HCT116 (cell line): Measurements from ENCODE around the gene RAET1L. TPM values are rescaled to one million over a fixed set of nuclear protein-coding genes. Genes with fewer than 3 reads are reported as not detected.

Experiments used
- ATAC-seq: fragments of 200-7000 bp; cut with Tn5 transposase; 2 replicates; pipeline ENCODE4 v1.9.1; 2020; ENCODE audit warnings: mild to moderate bottlenecking, moderate library complexity
- BruUV-seq: library from RNA; stranded (reverse); fragments of 400-500 nt; replicated peaks from 2 replicates; lab custom pipeline; 2021; lab: Mats Ljungman, UMichigan
- CTCF ChIA-PET: fragments of 300-600 bp; sonication (Branson Sonifier 250); formaldehyde crosslinking; loops from one replicate; lab custom pipeline; 2021; ENCODE audit warnings: antibody characterized with exemption; lab: Charles Lee
- POLR2A ChIA-PET: fragments of 300-600, 350-600 bp; sonication (Branson Sonifier 250); formaldehyde crosslinking; loops from one replicate; lab custom pipeline; 2021; ENCODE audit warnings: antibody characterized with exemption; lab: Charles Lee
- RAD21 ChIA-PET, 2 experiments: fragments of 300-600 bp; sonication (Branson Sonifier 250); formaldehyde crosslinking; loops; one replicate each; lab custom pipeline; 2023; ENCODE audit warnings: low total read pairs in 2 of 2; ENCODE audit not compliant: uncharacterized antibody in 2 of 2, unreplicated experiment in 2 of 2, low non-redundant PET in 1 of 2; lab: Charles Lee
- DNase-seq: peaks from one replicate; pipeline ENCODE4 v3.0.0-alpha.2; 2010; ENCODE audit warnings: low read depth, low spot score
- H2AFZ ChIP-seq: fragments of 200-600 bp; shearing (Covaris generic), sonication (generic); 2 replicates; pipeline ENCODE4 v1.6.1; 2017; ENCODE audit warnings: low read depth, mixed run types, mixed read lengths, antibody characterized with exemption, low read length; ENCODE audit not compliant: poor library complexity, severe bottlenecking
- H3K27ac ChIP-seq: 2 replicates; pipeline ENCODE4 v1.5.1; 2012; ENCODE audit warnings: low read depth, low read length
- H3K27me3 ChIP-seq: fragments of 200-600 bp; sonication (generic); 2 replicates; pipeline ENCODE4 v1.6.1; 2016; ENCODE audit warnings: mixed run types, low read length, mixed read lengths; ENCODE audit not compliant: insufficient read depth
- H3K36me3 ChIP-seq, 2 experiments: fragments of 200-500 bp in 1 of 2; fragments of 200-600 bp in 1 of 2; sonication (Bioruptor generic) in 1 of 2; sonication (generic) in 1 of 2; 2 replicates each; pipeline versions ENCODE4 v1.5.1 to v1.6.1; 2014 to 2016; ENCODE audit warnings: low read length in 2 of 2, inconsistent platforms in 1 of 2, mixed read lengths in 1 of 2, mixed run types in 1 of 2; ENCODE audit not compliant: insufficient read depth in 2 of 2, control insufficient read depth in 1 of 2
- H3K4me1 ChIP-seq, 2 experiments: fragments of 200-600 bp in 1 of 2; sonication (generic) in 1 of 2; 2 replicates each; pipeline versions ENCODE4 v1.5.1 to v1.6.1; 2012 to 2017; ENCODE audit warnings: low read length in 2 of 2, inconsistent platforms in 1 of 2, mild to moderate bottlenecking in 1 of 2, mixed read lengths in 1 of 2, mixed run types in 1 of 2, moderate library complexity in 1 of 2; ENCODE audit not compliant: insufficient read depth in 2 of 2, control insufficient read depth in 1 of 2
- H3K4me2 ChIP-seq: fragments of 200-600 bp; sonication (generic); 2 replicates; pipeline ENCODE4 v1.6.1; 2017; ENCODE audit warnings: mixed run types, low read length, mixed read lengths
- H3K4me3 ChIP-seq, 2 experiments: fragments of 200-600 bp in 1 of 2; sonication (generic) in 1 of 2; replicated peaks in 1 of 2; 2 replicates each; pipeline ENCODE4 v1.5.1; 2011 to 2016; ENCODE audit warnings: low read length in 2 of 2, control low read depth in 1 of 2, low read depth in 1 of 2, mild to moderate bottlenecking in 1 of 2, mixed read lengths in 1 of 2, mixed run types in 1 of 2
- H3K79me2 ChIP-seq: fragments of 200-600 bp; sonication (generic); 2 replicates; pipeline ENCODE4 v1.6.1; 2017; ENCODE audit warnings: mild to moderate bottlenecking, mixed run types, low read length, moderate library complexity, mixed read lengths; ENCODE audit not compliant: insufficient read depth
- H3K9ac ChIP-seq: fragments of 200-600 bp; sonication (generic); 2 replicates; pipeline ENCODE4 v1.6.1; 2016; ENCODE audit warnings: low read length, mixed read lengths
- H3K9me2 ChIP-seq: fragments of 200-600 bp; sonication (generic), shearing (Covaris generic); 2 replicates; pipeline ENCODE4 v1.6.1; 2017; ENCODE audit warnings: mixed run types, mild to moderate bottlenecking, moderate library complexity; ENCODE audit not compliant: insufficient read depth
- H3K9me3 ChIP-seq, 2 experiments: fragments of 200-500 bp in 1 of 2; fragments of 200-600 bp in 1 of 2; sonication (Bioruptor generic) in 1 of 2; sonication (generic) in 1 of 2; 2 replicates each; pipeline ENCODE4 v1.6.1; 2014 to 2017; ENCODE audit warnings: low read length in 2 of 2, mixed read lengths in 2 of 2, inconsistent platforms in 1 of 2, low read depth in 1 of 2, mild to moderate bottlenecking in 1 of 2, mixed run types in 1 of 2, moderate library complexity in 1 of 2; ENCODE audit not compliant: control insufficient read depth in 1 of 2, insufficient read depth in 1 of 2
- H4K20me1 ChIP-seq: fragments of 200-600 bp; sonication (generic), shearing (Covaris generic); 2 replicates; pipeline ENCODE4 v1.6.1; 2017; ENCODE audit warnings: mixed run types, mild to moderate bottlenecking, moderate library complexity; ENCODE audit not compliant: insufficient read depth
- CEBPB ChIP-seq: IDR thresholded peaks from 2 replicates; pipeline ENCODE4 v1.6.1; 2012; ENCODE audit warnings: low read depth
- EGR1 ChIP-seq: IDR thresholded peaks from 2 replicates; pipeline ENCODE4 v1.6.1; 2012; ENCODE audit warnings: low read depth
- ELF1 ChIP-seq: IDR thresholded peaks from 2 replicates; pipeline ENCODE4 v1.6.1; 2012; ENCODE audit warnings: low read depth, borderline replicate concordance
- FOSL1 ChIP-seq: IDR thresholded peaks from 2 replicates; pipeline ENCODE4 v1.6.1; 2012; ENCODE audit warnings: low read depth
- POLR2A ChIP-seq: IDR thresholded peaks from 2 replicates; pipeline ENCODE4 v1.7.0; 2011; ENCODE audit warnings: borderline replicate concordance; ENCODE audit not compliant: insufficient read depth, insufficient read length; ENCODE audit errors: extremely low read depth
- POLR2AphosphoS5 ChIP-seq: IDR thresholded peaks from 2 replicates; pipeline ENCODE4 v1.6.1; 2011; ENCODE audit warnings: mild to moderate bottlenecking, low read depth, low read length, moderate library complexity
- RAD21 ChIP-seq: IDR thresholded peaks from 2 replicates; pipeline ENCODE4 v1.6.1; 2012; ENCODE audit warnings: low read depth, mild to moderate bottlenecking
- SRF ChIP-seq: IDR thresholded peaks from 2 replicates; pipeline ENCODE4 v1.6.1; 2012; ENCODE audit warnings: low read depth
- intact Hi-C: fragments of 100-400 bp; cut with micrococcal nuclease; formaldehyde crosslinking; loops from 2 replicates; pipeline ENCODE4 v1.10.0; 2022
- total RNA-seq: library from RNA; stranded (reverse); gene quantifications from one replicate; pipeline ENCODE4 v1.2.1, GENCODE V29; 2021; ENCODE audit not compliant: unreplicated experiment
- TF ChIP-seq, protein P1 (sequence below): IDR thresholded peaks from 2 replicates; pipeline ENCODE4 v1.6.1; 2012
- TF ChIP-seq, protein P2 (sequence below): IDR thresholded peaks from 2 replicates; pipeline ENCODE4 v1.6.1; 2012; ENCODE audit warnings: low read depth

RAET1L gene
- total RNA-seq, 1 experiment from 2014 or later: 1.5 TPM

DNA sequence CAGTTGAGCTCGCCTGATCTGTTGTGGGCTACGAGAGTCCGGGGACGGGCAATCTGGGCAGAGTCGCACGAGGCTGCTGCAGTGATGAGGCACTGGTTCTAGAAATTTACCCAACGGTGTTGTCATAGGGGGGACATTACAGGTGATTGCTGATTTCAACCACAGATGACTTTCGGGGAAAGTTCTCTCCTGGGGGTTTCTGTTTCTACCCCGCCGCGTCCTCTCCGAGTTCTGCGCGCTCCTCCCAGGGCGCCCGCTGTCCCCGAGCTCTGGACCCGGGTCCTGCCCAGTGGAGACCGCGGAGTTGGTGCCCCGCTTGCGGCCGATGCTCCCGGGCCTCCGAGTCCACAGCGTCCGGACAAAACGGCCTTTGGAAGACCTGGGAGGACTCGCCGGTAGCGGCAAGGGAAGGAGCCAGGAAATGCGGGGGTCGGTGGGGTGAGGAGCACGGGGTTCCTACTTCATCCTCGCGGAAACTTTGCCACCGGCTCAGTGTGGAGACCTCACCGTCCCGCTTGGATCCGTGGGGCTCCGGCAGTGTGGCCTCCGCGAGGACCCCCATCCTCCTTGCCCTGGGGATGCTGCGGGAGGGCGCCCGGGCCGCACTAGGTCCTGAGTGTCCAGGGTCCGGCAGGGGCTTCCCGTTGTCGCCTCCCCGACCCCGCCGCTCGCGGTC lies 12.3 kb upstream of the RAET1L start:
- no peaks in the 10 kb centered on the region for H3K36me3 ChIP-seq
- H3K79me2 ChIP-seq: no peaks in the 10 kb centered on the region
- ChIA-PET CTCF (no interaction called here), POLR2A (no interaction called here), RAD21 (no interaction called here)
- H3K4me3 ChIP-seq: no peak overlapping the region
- no peaks in the 10 kb centered on the region for H3K27me3 ChIP-seq
- no peaks in the 10 kb centered on the region for H3K9me3 ChIP-seq
- ATAC-seq: no peak
- H3K9me2 ChIP-seq: no peaks in the 10 kb centered on the region
- no peak overlapping the region for H3K4me2 ChIP-seq
- no peaks in the 10 kb centered on the region for H3K4me1 ChIP-seq
- no peak for DNase-seq
- BruUV-seq: no TSS peak
- H2AFZ ChIP-seq: no peak overlapping the region
- no peak overlapping the region for H3K9ac ChIP-seq
- TF ChIP-seq SRF (no peak), EGR1 (no peak), ELF1 (no peak), POLR2A (no peak), POLR2AphosphoS5 (no peak), FOSL1 (no peak), CEBPB (no peak), RAD21 (no peak)
- TF ChIP-seq, protein P1, sequence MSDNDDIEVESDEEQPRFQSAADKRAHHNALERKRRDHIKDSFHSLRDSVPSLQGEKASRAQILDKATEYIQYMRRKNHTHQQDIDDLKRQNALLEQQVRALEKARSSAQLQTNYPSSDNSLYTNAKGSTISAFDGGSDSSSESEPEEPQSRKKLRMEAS: no peak
- TF ChIP-seq, protein P2, sequence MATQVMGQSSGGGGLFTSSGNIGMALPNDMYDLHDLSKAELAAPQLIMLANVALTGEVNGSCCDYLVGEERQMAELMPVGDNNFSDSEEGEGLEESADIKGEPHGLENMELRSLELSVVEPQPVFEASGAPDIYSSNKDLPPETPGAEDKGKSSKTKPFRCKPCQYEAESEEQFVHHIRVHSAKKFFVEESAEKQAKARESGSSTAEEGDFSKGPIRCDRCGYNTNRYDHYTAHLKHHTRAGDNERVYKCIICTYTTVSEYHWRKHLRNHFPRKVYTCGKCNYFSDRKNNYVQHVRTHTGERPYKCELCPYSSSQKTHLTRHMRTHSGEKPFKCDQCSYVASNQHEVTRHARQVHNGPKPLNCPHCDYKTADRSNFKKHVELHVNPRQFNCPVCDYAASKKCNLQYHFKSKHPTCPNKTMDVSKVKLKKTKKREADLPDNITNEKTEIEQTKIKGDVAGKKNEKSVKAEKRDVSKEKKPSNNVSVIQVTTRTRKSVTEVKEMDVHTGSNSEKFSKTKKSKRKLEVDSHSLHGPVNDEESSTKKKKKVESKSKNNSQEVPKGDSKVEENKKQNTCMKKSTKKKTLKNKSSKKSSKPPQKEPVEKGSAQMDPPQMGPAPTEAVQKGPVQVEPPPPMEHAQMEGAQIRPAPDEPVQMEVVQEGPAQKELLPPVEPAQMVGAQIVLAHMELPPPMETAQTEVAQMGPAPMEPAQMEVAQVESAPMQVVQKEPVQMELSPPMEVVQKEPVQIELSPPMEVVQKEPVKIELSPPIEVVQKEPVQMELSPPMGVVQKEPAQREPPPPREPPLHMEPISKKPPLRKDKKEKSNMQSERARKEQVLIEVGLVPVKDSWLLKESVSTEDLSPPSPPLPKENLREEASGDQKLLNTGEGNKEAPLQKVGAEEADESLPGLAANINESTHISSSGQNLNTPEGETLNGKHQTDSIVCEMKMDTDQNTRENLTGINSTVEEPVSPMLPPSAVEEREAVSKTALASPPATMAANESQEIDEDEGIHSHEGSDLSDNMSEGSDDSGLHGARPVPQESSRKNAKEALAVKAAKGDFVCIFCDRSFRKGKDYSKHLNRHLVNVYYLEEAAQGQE: no peak
- intact Hi-C loops: no loop called here
- H3K27ac ChIP-seq: no peak overlapping the region
- no peaks in the 10 kb centered on the region for H4K20me1 ChIP-seq
